ENCODE data around the gene HDDC3.
A peak's percentile ranks its signal among the peaks of the same experiment; 100 is the strongest.

The HDDC3 gene

GRCh38 chr15:90902040-90902839 lies 30.1 kb downstream of the HDDC3 start:
- peak; percentile 93 for DNase-seq (ENCODE audit: low spot score)
- in situ Hi-C loops (cut with MboI; ENCODE audit: low sequenced_read_pairs, unreplicated experiment): no loop called here
- TF ChIP-seq, protein P1, sequence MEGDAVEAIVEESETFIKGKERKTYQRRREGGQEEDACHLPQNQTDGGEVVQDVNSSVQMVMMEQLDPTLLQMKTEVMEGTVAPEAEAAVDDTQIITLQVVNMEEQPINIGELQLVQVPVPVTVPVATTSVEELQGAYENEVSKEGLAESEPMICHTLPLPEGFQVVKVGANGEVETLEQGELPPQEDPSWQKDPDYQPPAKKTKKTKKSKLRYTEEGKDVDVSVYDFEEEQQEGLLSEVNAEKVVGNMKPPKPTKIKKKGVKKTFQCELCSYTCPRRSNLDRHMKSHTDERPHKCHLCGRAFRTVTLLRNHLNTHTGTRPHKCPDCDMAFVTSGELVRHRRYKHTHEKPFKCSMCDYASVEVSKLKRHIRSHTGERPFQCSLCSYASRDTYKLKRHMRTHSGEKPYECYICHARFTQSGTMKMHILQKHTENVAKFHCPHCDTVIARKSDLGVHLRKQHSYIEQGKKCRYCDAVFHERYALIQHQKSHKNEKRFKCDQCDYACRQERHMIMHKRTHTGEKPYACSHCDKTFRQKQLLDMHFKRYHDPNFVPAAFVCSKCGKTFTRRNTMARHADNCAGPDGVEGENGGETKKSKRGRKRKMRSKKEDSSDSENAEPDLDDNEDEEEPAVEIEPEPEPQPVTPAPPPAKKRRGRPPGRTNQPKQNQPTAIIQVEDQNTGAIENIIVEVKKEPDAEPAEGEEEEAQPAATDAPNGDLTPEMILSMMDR (IDR thresholded peaks at IDR 0.05; ENCODE audit: borderline replicate concordance, control extremely low read depth, extremely low read depth, insufficient read depth, missing control alignments): peak; percentile 82

GRCh38 chr15:90901175-90902039 lies 30.9 kb downstream of the HDDC3 start:
- DNase-seq (ENCODE audit: low spot score): no peak
- in situ Hi-C loops (cut with MboI; ENCODE audit: low sequenced_read_pairs, unreplicated experiment): no loop called here
- TF ChIP-seq, protein P1 (IDR thresholded peaks at IDR 0.05; ENCODE audit: borderline replicate concordance, control extremely low read depth, extremely low read depth, insufficient read depth, missing control alignments): no peak

- in situ Hi-C loops (cut with MboI; ENCODE audit: low sequenced_read_pairs, unreplicated experiment): loop anchor here (25.0 kb wide), 2 partner anchors 410 to 585 kb away; no protein-coding TSS in a partner anchor
- peak; percentile 77 for DNase-seq (ENCODE audit: low spot score)
These were observed 35.2 kb downstream of the HDDC3 start for GRCh38 chr15:90897131-90897655.

DNA sequence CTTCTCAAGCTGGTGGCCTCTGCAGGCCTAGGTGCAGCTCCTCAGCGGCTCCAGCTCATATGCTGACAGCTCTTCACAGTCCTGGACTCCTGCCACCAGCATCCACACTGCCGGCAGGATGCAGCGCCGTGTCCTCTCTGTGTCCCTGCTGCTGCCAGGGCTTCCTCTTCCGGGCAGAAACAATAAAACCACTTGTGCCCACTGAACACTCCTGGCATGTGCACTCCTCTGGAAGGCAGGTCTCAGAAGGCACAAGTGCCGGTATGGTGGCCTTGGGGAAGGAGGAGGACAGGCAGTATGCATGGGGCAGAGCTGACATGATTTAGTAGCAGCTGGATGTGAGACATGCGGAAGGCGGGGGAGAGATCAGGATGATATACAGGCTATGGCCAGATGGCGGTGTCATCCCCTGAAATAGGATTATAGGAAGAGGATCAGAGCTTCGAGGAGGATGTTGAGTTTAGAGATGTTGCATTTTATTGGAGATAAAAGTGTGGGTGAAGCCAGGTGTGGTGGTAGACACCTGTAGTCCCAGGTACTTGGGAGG lies 36.7 kb downstream of the HDDC3 start:
- TF ChIP-seq, protein P1 (IDR thresholded peaks at IDR 0.05; ENCODE audit: borderline replicate concordance, control extremely low read depth, extremely low read depth, insufficient read depth, missing control alignments): no peak
- in situ Hi-C loops (cut with MboI; ENCODE audit: low sequenced_read_pairs, unreplicated experiment): loop anchor here (25.0 kb wide), 2 partner anchors 408 to 583 kb away; no protein-coding TSS in a partner anchor
- no peak for DNase-seq (ENCODE audit: low spot score)

DNA sequence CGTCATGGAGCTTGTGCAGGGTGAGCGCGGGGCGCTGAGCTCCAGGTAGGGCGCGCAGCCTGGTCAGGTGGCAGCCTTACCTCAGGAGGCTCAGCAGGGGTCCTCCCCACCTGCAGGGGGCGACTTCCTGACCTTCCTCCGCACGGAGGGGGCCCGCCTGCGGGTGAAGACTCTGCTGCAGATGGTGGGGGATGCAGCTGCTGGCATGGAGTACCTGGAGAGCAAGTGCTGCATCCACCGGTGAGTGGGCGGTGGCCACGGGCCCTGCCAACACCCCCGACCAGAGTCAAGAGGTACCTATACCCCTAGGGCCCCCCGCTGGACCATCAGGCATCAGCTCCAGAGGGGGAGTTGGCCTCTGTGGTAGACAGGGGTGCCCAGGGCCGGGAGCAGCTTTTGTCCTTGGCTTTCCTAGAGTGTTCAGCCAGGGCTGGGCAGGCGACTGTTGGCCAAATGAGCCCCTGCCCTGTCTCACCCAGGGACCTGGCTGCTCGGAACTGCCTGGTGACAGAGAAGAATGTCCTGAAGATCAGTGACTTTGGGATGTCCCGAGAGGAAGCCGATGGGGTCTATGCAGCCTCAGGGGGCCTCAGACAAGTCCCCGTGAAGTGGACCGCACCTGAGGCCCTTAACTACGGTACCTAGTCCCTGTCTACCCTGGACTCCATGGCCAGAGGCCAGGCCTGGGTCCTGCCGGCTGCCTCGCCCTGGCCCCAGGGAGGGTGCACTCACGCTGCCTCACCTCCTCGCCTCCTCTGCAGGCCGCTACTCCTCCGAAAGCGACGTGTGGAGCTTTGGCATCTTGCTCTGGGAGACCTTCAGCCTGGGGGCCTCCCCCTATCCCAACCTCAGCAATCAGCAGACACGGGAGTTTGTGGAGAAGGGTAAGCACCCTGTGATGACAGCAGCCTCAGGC lies 38.9 kb downstream of the HDDC3 start:
- no peak for DNase-seq (ENCODE audit: low spot score)
- in situ Hi-C loops (cut with MboI; ENCODE audit: low sequenced_read_pairs, unreplicated experiment): loop anchor here (25.0 kb wide), 2 partner anchors 406 to 581 kb away; no protein-coding TSS in a partner anchor
- TF ChIP-seq, protein P1 (IDR thresholded peaks at IDR 0.05; ENCODE audit: borderline replicate concordance, control extremely low read depth, extremely low read depth, insufficient read depth, missing control alignments): no peak

GRCh38 chr15:90892498-90893174 lies 39.7 kb downstream of the HDDC3 start:
- DNase-seq (ENCODE audit: low spot score): no peak
- in situ Hi-C loops (cut with MboI; ENCODE audit: low sequenced_read_pairs, unreplicated experiment): loop anchor here (25.0 kb wide), 2 partner anchors 405 to 580 kb away; no protein-coding TSS in a partner anchor

More at GRCh38 chr15:90892498-90893174, 39.7 kb downstream of the HDDC3 start:
- TF ChIP-seq, protein P1 (IDR thresholded peaks at IDR 0.05; ENCODE audit: borderline replicate concordance, control extremely low read depth, extremely low read depth, insufficient read depth, missing control alignments): no peak
